SK-N-SH treated with all-trans-retinoic acid at 6 μM for 48 hours (cell line): ENCODE measurements around the gene CACNA1D.

Source experiments
- ATAC-seq: fragments of 200-7000 bp; cut with Tn5 transposase; 3 replicates; pipeline ENCODE4 v1.9.1; 2020; ENCODE audit warnings: mild to moderate bottlenecking, moderate library complexity
- CREB5 ChIP-seq: fragments of 250-450 bp; sonication (Bioruptor Pico); IDR thresholded peaks from 2 replicates; pipeline ENCODE4 v1.5.1; 2020; ENCODE audit warnings: low read depth, mild to moderate bottlenecking, moderate library complexity
- CSDC2 ChIP-seq: fragments of 250-450 bp; sonication (Bioruptor Pico); IDR thresholded peaks from 2 replicates; pipeline ENCODE4 v1.5.0; 2020; ENCODE audit warnings: mild to moderate bottlenecking, moderate library complexity
- ESRRG ChIP-seq: fragments of 250-450 bp; sonication (Bioruptor Pico); IDR thresholded peaks from 2 replicates; pipeline ENCODE4 v1.6.1; 2021; ENCODE audit warnings: mild to moderate bottlenecking
- GLIS3 ChIP-seq: fragments of 250-450 bp; sonication (Bioruptor Pico); IDR thresholded peaks from 2 replicates; pipeline ENCODE4 v1.5.0; 2020; ENCODE audit warnings: mild to moderate bottlenecking, moderate library complexity
- OSR1 ChIP-seq: fragments of 250-450 bp; sonication (Bioruptor Pico); IDR thresholded peaks from 2 replicates; pipeline ENCODE4 v1.8.0; 2022; ENCODE audit warnings: moderate library complexity, mild to moderate bottlenecking, inconsistent platforms
- PATZ1 ChIP-seq: fragments of 250-450 bp; sonication (Bioruptor Pico); IDR thresholded peaks from 2 replicates; pipeline ENCODE4 v1.8.0; 2020; ENCODE audit warnings: mild to moderate bottlenecking, moderate library complexity, borderline replicate concordance
- POU6F1 ChIP-seq: fragments of 250-450 bp; sonication (Bioruptor Pico); IDR thresholded peaks from 2 replicates; pipeline ENCODE4 v1.8.0; 2021; ENCODE audit warnings: low read depth, mild to moderate bottlenecking, moderate library complexity, borderline replicate concordance
- PPARA ChIP-seq: fragments of 250-450 bp; sonication (Bioruptor Pico); IDR thresholded peaks from 2 replicates; pipeline ENCODE4 v1.5.0; 2020; ENCODE audit warnings: mild to moderate bottlenecking, borderline replicate concordance
- RARB ChIP-seq: fragments of 250-450 bp; sonication (Bioruptor Pico); IDR thresholded peaks from 2 replicates; pipeline ENCODE4 v1.8.0; 2021; ENCODE audit warnings: mild to moderate bottlenecking, moderate library complexity
- SNAI2 ChIP-seq: fragments of 250-450 bp; sonication (Bioruptor Pico); IDR thresholded peaks from 2 replicates; pipeline ENCODE4 v1.5.0; 2020; ENCODE audit warnings: mild to moderate bottlenecking, moderate library complexity
- TCF4 ChIP-seq: fragments of 250-450 bp; sonication (Bioruptor Pico); IDR thresholded peaks from 2 replicates; pipeline ENCODE4 v1.8.0; 2021; ENCODE audit warnings: mild to moderate bottlenecking, moderate library complexity, borderline replicate concordance
- TOX ChIP-seq: fragments of 250-450 bp; sonication (Bioruptor Pico); IDR thresholded peaks from 2 replicates; pipeline ENCODE4 v1.8.0; 2021; ENCODE audit warnings: mild to moderate bottlenecking, moderate library complexity, borderline replicate concordance
- ZC3H10 ChIP-seq: fragments of 250-450 bp; sonication (Bioruptor Pico); IDR thresholded peaks from 2 replicates; pipeline ENCODE4 v1.5.1; 2021; ENCODE audit warnings: mild to moderate bottlenecking, moderate library complexity
- ZFP3 ChIP-seq: fragments of 250-450 bp; sonication (Bioruptor Pico); IDR thresholded peaks from 2 replicates; pipeline ENCODE4 v1.5.0; 2020; ENCODE audit warnings: mild to moderate bottlenecking, moderate library complexity
- ZFP30 ChIP-seq: fragments of 450-650 bp; formaldehyde crosslinking; IDR thresholded peaks from 2 replicates; pipeline ENCODE4 v1.5.0; 2022; ENCODE audit warnings: mild to moderate bottlenecking, moderate library complexity
- ZNF565 ChIP-seq: fragments of 450-650 bp; formaldehyde crosslinking; conservative IDR thresholded peaks from 2 replicates; pipeline ENCODE4 v1.5.0; 2020; ENCODE audit warnings: low read depth, mild to moderate bottlenecking, moderate library complexity
- ZNF70 ChIP-seq: fragments of 450-650 bp; formaldehyde crosslinking; IDR thresholded peaks from 2 replicates; pipeline ENCODE4 v1.5.0; 2020; ENCODE audit warnings: mild to moderate bottlenecking, moderate library complexity
- ZNF8 ChIP-seq: fragments of 450-650 bp; formaldehyde crosslinking; IDR thresholded peaks from 2 replicates; pipeline ENCODE4 v1.5.0; 2020; ENCODE audit warnings: mild to moderate bottlenecking, moderate library complexity
- TF ChIP-seq, protein P1 (sequence below): fragments of 250-450 bp; sonication (Bioruptor Pico); IDR thresholded peaks from 2 replicates; pipeline ENCODE4 v1.5.0; 2020; ENCODE audit warnings: mild to moderate bottlenecking, moderate library complexity
- TF ChIP-seq, protein P2 (sequence below): fragments of 250-450 bp; sonication (Bioruptor Pico); IDR thresholded peaks from 2 replicates; pipeline ENCODE4 v1.5.1; 2021; ENCODE audit warnings: mild to moderate bottlenecking, moderate library complexity

Gene CACNA1D

DNA sequence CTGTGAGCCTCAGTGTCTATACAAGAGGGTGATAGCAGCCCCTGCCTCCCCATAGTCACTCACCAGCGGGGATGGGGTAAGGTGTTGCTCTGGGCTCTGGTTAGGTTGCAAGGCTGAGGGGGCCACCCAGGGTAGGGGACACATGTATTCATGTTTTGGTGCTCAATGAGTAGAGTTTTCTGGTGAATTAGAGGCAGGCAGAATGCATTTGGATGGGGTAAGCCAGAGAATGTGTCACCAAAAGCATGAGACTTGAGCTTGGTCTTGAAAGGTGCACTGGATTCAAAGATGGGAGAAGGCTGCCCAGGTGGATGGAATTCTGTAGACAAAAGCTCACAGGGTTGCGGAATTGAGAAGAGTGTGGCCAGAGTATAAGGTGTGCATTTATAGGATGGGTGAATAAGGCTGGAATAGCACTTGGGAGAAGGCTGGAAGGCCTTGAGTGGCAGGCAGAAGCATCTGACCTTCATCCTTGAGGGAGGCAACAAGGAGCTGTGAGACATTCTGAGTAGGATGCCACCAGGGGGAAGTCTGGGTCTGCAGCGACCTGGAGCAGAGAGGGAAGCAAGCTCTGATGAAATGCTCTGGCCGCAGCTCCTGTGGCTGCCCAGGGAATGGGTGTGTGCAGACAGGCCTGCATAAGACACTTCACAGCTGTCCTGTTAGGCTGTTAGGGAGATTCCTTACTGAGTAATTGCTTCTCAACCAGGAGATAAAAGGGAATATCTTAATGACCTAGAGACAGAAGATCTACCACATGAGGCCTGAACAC lies 202.2 kb downstream of the CACNA1D start:
- no peak for ATAC-seq
- TF ChIP-seq ZC3H10 (CRISPR knock-in tag) = no peak
- no peak for TF ChIP-seq OSR1
- TF ChIP-seq SNAI2 (CRISPR knock-in tag) = no peak
- no peak for TF ChIP-seq ESRRG

GRCh38 chr3:53700441-53700840 lies 206.0 kb downstream of the CACNA1D start:
- TF ChIP-seq CREB5 (CRISPR knock-in tag) = no peak
- TF ChIP-seq SNAI2 (CRISPR knock-in tag) = no peak
- no peak for TF ChIP-seq TCF4 (CRISPR knock-in tag)
- no peak for TF ChIP-seq ESRRG
- no peak for TF ChIP-seq CSDC2 (CRISPR knock-in tag)
- TF ChIP-seq ZC3H10 (CRISPR knock-in tag) = no peak
- TF ChIP-seq TOX (CRISPR knock-in tag) = no peak
- TF ChIP-seq RARB (CRISPR knock-in tag) = no peak
- TF ChIP-seq ZNF70 (CRISPR knock-in tag) = no peak
- TF ChIP-seq PATZ1 = no peak
- TF ChIP-seq ZFP3 (CRISPR knock-in tag) = no peak
- TF ChIP-seq, protein P1, sequence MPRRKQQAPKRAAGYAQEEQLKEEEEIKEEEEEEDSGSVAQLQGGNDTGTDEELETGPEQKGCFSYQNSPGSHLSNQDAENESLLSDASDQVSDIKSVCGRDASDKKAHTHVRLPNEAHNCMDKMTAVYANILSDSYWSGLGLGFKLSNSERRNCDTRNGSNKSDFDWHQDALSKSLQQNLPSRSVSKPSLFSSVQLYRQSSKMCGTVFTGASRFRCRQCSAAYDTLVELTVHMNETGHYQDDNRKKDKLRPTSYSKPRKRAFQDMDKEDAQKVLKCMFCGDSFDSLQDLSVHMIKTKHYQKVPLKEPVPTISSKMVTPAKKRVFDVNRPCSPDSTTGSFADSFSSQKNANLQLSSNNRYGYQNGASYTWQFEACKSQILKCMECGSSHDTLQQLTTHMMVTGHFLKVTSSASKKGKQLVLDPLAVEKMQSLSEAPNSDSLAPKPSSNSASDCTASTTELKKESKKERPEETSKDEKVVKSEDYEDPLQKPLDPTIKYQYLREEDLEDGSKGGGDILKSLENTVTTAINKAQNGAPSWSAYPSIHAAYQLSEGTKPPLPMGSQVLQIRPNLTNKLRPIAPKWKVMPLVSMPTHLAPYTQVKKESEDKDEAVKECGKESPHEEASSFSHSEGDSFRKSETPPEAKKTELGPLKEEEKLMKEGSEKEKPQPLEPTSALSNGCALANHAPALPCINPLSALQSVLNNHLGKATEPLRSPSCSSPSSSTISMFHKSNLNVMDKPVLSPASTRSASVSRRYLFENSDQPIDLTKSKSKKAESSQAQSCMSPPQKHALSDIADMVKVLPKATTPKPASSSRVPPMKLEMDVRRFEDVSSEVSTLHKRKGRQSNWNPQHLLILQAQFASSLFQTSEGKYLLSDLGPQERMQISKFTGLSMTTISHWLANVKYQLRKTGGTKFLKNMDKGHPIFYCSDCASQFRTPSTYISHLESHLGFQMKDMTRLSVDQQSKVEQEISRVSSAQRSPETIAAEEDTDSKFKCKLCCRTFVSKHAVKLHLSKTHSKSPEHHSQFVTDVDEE = no peak
- TF ChIP-seq ZNF8 = no peak
- no peak for TF ChIP-seq OSR1
- no peak for TF ChIP-seq PPARA (CRISPR knock-in tag)
- TF ChIP-seq, protein P2, sequence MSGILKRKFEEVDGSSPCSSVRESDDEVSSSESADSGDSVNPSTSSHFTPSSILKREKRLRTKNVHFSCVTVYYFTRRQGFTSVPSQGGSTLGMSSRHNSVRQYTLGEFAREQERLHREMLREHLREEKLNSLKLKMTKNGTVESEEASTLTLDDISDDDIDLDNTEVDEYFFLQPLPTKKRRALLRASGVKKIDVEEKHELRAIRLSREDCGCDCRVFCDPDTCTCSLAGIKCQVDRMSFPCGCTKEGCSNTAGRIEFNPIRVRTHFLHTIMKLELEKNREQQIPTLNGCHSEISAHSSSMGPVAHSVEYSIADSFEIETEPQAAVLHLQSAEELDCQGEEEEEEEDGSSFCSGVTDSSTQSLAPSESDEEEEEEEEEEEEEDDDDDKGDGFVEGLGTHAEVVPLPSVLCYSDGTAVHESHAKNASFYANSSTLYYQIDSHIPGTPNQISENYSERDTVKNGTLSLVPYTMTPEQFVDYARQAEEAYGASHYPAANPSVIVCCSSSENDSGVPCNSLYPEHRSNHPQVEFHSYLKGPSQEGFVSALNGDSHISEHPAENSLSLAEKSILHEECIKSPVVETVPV = no peak
- no peak for TF ChIP-seq ZNF565
- TF ChIP-seq GLIS3 (CRISPR knock-in tag) = no peak
- TF ChIP-seq ZFP30 = no peak
- TF ChIP-seq POU6F1 (CRISPR knock-in tag) = no peak
- no peak for ATAC-seq

DNA sequence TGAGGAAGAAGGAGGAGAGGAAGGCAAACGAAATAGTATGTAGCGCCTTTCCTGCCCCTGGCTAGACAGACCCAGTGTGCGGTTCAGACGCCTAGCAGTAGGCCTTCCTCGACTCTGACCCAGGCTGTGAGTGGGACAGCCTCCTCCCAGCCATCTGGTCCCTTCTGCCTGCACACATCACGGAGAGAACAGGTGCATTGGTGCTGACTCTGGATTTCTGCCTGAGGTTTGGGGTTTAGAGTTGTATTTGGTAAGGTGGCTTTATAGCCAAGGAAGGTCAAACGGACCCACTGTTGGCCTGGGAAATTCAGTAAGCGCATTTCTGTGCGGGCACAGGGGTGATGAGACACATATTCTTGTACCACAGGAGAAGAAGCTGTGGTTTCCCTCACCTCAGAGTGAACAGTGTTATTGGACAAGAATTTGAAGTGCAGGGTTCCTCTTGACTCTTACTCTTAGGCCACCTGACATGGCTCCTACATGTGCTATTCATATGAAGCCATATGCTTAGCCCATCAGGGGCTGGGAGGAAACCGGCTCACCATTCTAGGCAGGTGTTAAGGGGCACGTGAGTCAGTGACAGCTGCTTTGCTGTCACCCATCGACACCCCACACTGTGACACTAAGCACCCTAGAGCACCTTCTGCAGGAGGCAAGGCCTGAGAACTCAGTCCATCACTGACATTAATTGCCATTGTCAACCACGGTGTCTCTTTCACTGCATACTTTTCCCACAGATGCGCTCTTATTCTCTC lies 208.5 kb downstream of the CACNA1D start:
- no peak for ATAC-seq
- TF ChIP-seq ZNF565 (no peak), OSR1 (no peak), TOX (CRISPR knock-in tag) (no peak), ZFP3 (CRISPR knock-in tag) (no peak), RARB (CRISPR knock-in tag) (no peak), PPARA (CRISPR knock-in tag) (no peak)
- TF ChIP-seq, protein P2 = no peak
- TF ChIP-seq, all 23 proteins: peak for 0
